ENCODE data around the gene ALKBH2.
"Not testable (repeated sequence)": the region's sequence is repeated elsewhere in the genome, so short reads cannot be mapped to it uniquely, and the experiment has no call there.

The ALKBH2 gene

DNA sequence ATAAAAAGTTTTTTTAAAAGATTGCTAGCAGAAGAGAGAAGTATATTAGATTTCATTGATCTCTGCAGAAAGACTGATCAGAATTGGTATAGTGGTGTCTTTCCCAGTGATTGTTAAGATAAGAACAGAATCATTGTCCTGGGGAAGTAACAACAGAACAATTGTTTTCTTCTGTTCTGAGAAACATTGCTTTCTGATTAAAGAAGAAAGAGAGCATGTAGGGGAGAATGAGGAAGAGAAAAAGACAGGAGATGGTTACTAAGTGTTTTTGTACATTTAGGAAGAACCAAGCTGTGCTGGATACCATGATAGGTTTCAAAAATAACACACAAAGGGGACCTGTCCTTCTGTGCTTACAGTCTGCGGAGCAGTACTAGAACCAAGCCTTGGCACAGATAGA is 35.9 kb downstream of the ALKBH2 start:
- no peak overlapping the region for H2BK120ac ChIP-seq (ENCODE audit: insufficient read depth, low read length, poor library complexity)
- no peak overlapping the region for H4K12ac ChIP-seq (ENCODE audit: low read depth, low read length)
- H3K4me2 ChIP-seq (ENCODE audit: low read length): no peak overlapping the region
- H2BK12ac ChIP-seq (ENCODE audit: low read length): no peak overlapping the region
- no peak overlapping the region for H4K8ac ChIP-seq (ENCODE audit: low read depth, low read length)
- H3K9ac ChIP-seq (ENCODE audit: low read length): no peak overlapping the region
- no peak overlapping the region for H3K18ac ChIP-seq (ENCODE audit: low read length)
- H2AK5ac ChIP-seq (ENCODE audit: low read length): no peak overlapping the region
- no peak overlapping the region for H3K4me3 ChIP-seq (ENCODE audit: low read depth, low read length)
- no peak overlapping the region for H3K4ac ChIP-seq (ENCODE audit: low read depth, low read length)
- no peak overlapping the region for H3K27ac ChIP-seq (ENCODE audit: low read depth, low read length)
- no peak overlapping the region for H3K14ac ChIP-seq (ENCODE audit: low read length)
- no peak overlapping the region for H2BK5ac ChIP-seq (ENCODE audit: low read depth, low read length, poor library complexity)
- H4K91ac ChIP-seq (ENCODE audit: low read depth, low read length): no peak overlapping the region
- no peaks in the 10 kb centered on the region for H3K9me3 ChIP-seq (ENCODE audit: insufficient read depth, low read depth, low read length)
- H3K79me2 ChIP-seq (ENCODE audit: control insufficient read depth, insufficient read depth, low read length, poor library complexity): peaks cover 5% of the 10 kb centered on the region
- H2AFZ ChIP-seq (ENCODE audit: insufficient read depth, low read length, poor library complexity): no peak overlapping the region
- H3K36me3 ChIP-seq (ENCODE audit: control insufficient read depth in 1 of 2, insufficient read depth in 2 of 2, low read length in 2 of 2): peaks cover 4 to 5% of the 10 kb centered on the region in 2 experiments
- WGBS (ENCODE audit: extremely low coverage, insufficient coverage, insufficient read length): no CpG with 5 or more reads among the region's 1 CpG
- H3K4me1 ChIP-seq (ENCODE audit: control insufficient read depth in 1 of 2, insufficient read depth in 2 of 2, low read length in 2 of 2): peaks cover 6% of the 10 kb centered on the region in 2 experiments
- no peak for DNase-seq
- peaks cover 5% of the 10 kb centered on the region for H3K79me1 ChIP-seq (ENCODE audit: low read length)
- no peak overlapping the region for H3K23ac ChIP-seq (ENCODE audit: low read length)
- no peaks in the 10 kb centered on the region for H3K27me3 ChIP-seq (ENCODE audit: insufficient read depth, low read length)

DNA sequence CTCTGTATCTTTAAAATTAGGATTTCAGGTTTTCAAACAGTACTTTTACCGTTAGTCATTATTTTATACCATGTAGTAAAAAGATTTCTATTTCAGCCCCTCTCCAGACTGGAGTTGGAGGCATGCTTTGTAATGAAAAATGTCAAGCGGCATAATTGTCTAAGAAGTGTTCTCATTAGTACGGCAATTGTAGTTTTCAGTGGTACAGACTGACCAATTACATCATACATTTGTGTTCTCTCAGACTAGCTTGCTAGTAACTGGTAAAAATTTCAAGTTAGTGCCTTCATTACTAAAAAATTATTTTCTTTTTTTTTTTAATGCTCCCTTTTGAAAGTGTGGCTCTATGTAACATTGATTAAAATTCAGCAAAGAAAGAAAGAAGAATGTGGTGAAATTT is 36.4 kb downstream of the ALKBH2 start:
- Histone ChIP-seq H3K4me2 (ENCODE audit: low read length) (no peak overlapping the region), H2BK12ac (ENCODE audit: low read length) (no peak overlapping the region), H3K23ac (ENCODE audit: low read length) (no peak overlapping the region), H3K79me1 (ENCODE audit: low read length) (peaks cover 5% of the 10 kb centered on the region), H3K27ac (ENCODE audit: low read depth, low read length) (no peak overlapping the region), H3K18ac (ENCODE audit: low read length) (no peak overlapping the region), H4K91ac (ENCODE audit: low read depth, low read length) (no peak overlapping the region), H4K8ac (ENCODE audit: low read depth, low read length) (no peak overlapping the region), H4K12ac (ENCODE audit: low read depth, low read length) (no peak overlapping the region), H2BK5ac (ENCODE audit: low read depth, low read length, poor library complexity) (no peak overlapping the region), H3K9me3 (ENCODE audit: insufficient read depth, low read depth, low read length) (no peaks in the 10 kb centered on the region), H3K79me2 (ENCODE audit: control insufficient read depth, insufficient read depth, low read length, poor library complexity) (peaks cover 5% of the 10 kb centered on the region), H3K4me3 (ENCODE audit: low read depth, low read length) (no peak overlapping the region), H2AK5ac (ENCODE audit: low read length) (no peak overlapping the region), H3K9ac (ENCODE audit: low read length) (no peak overlapping the region), H2BK120ac (ENCODE audit: insufficient read depth, low read length, poor library complexity) (no peak overlapping the region), H3K36me3 (ENCODE audit: control insufficient read depth in 1 of 2, insufficient read depth in 2 of 2, low read length in 2 of 2) (peaks cover 4 to 5% of the 10 kb centered on the region in 2 experiments), H2AFZ (ENCODE audit: insufficient read depth, low read length, poor library complexity) (no peak overlapping the region), H3K14ac (ENCODE audit: low read length) (no peak overlapping the region), H3K27me3 (ENCODE audit: insufficient read depth, low read length) (no peaks in the 10 kb centered on the region), H3K4me1 (ENCODE audit: control insufficient read depth in 1 of 2, insufficient read depth in 2 of 2, low read length in 2 of 2) (peaks cover 6% of the 10 kb centered on the region in 2 experiments), H3K4ac (ENCODE audit: low read depth, low read length) (no peak overlapping the region)
- no peak for DNase-seq
- WGBS (ENCODE audit: extremely low coverage, insufficient coverage, insufficient read length): no CpG with 5 or more reads among the region's 3 CpGs

- Histone ChIP-seq H2BK120ac (ENCODE audit: insufficient read depth, low read length, poor library complexity) (no peak overlapping the region), H3K36me3 (ENCODE audit: control insufficient read depth in 1 of 2, insufficient read depth in 2 of 2, low read length in 2 of 2) (peaks cover 2 to 3% of the 10 kb centered on the region in 2 experiments), H3K9me3 (ENCODE audit: insufficient read depth, low read depth, low read length) (no peaks in the 10 kb centered on the region), H3K4me3 (ENCODE audit: low read depth, low read length) (no peak overlapping the region), H2BK5ac (ENCODE audit: low read depth, low read length, poor library complexity) (no peak overlapping the region), H2BK12ac (ENCODE audit: low read length) (no peak overlapping the region), H3K27me3 (ENCODE audit: insufficient read depth, low read length) (no peaks in the 10 kb centered on the region), H4K8ac (ENCODE audit: low read depth, low read length) (no peak overlapping the region), H3K4me1 (ENCODE audit: control insufficient read depth in 1 of 2, insufficient read depth in 2 of 2, low read length in 2 of 2) (peaks cover 6% of the 10 kb centered on the region in 2 experiments), H3K9ac (ENCODE audit: low read length) (no peak overlapping the region), H3K18ac (ENCODE audit: low read length) (no peak overlapping the region), H3K27ac (ENCODE audit: low read depth, low read length) (no peak overlapping the region), H3K23ac (ENCODE audit: low read length) (no peak overlapping the region), H3K14ac (ENCODE audit: low read length) (no peak overlapping the region), H3K4me2 (ENCODE audit: low read length) (no peak overlapping the region), H3K79me2 (ENCODE audit: control insufficient read depth, insufficient read depth, low read length, poor library complexity) (peaks cover 5% of the 10 kb centered on the region), H2AK5ac (ENCODE audit: low read length) (no peak overlapping the region), H3K4ac (ENCODE audit: low read depth, low read length) (no peak overlapping the region), H3K79me1 (ENCODE audit: low read length) (peaks cover 5% of the 10 kb centered on the region), H4K91ac (ENCODE audit: low read depth, low read length) (no peak overlapping the region), H4K12ac (ENCODE audit: low read depth, low read length) (no peak overlapping the region), H2AFZ (ENCODE audit: insufficient read depth, low read length, poor library complexity) (no peak overlapping the region)
- no peak for DNase-seq
These were observed 38.8 kb downstream of the ALKBH2 start for GRCh38 chr12:109054520-109054919.

DNA sequence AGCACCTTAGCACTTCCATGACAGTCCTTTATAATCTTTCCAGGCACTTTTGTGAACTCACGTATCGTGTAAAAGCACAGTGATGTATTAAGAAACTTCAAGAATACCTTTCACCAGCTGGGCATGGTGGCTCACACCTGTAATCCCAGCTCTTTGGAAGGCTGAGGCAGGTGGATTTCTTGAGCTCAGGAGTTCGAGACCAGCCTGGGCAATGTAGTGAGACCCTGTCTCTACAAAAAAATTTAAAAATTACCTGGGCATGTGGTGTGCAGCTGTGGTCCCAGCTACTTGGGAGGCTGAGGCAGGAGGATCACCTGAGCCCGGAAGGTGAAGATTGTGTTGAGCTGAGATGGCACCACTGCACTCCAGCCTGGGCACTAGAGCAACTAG is 39.2 kb downstream of the ALKBH2 start:
- H3K14ac ChIP-seq (ENCODE audit: low read length); H3K79me1 ChIP-seq (ENCODE audit: low read length); H3K9ac ChIP-seq (ENCODE audit: low read length); H2BK120ac ChIP-seq (ENCODE audit: insufficient read depth, low read length, poor library complexity); H3K27me3 ChIP-seq (ENCODE audit: insufficient read depth, low read length); H2AFZ ChIP-seq (ENCODE audit: insufficient read depth, low read length, poor library complexity); H3K4ac ChIP-seq (ENCODE audit: low read depth, low read length); H4K91ac ChIP-seq (ENCODE audit: low read depth, low read length); H3K4me3 ChIP-seq (ENCODE audit: low read depth, low read length); H3K27ac ChIP-seq (ENCODE audit: low read depth, low read length); H4K12ac ChIP-seq (ENCODE audit: low read depth, low read length); H2BK5ac ChIP-seq (ENCODE audit: low read depth, low read length, poor library complexity); H3K23ac ChIP-seq (ENCODE audit: low read length); DNase-seq; H3K4me1 ChIP-seq (ENCODE audit: control insufficient read depth in 1 of 2, insufficient read depth in 2 of 2, low read length in 2 of 2); H3K18ac ChIP-seq (ENCODE audit: low read length); H4K8ac ChIP-seq (ENCODE audit: low read depth, low read length); H3K36me3 ChIP-seq (ENCODE audit: control insufficient read depth in 1 of 2, insufficient read depth in 2 of 2, low read length in 2 of 2); H3K9me3 ChIP-seq (ENCODE audit: insufficient read depth, low read depth, low read length); H2BK12ac ChIP-seq (ENCODE audit: low read length); H2AK5ac ChIP-seq (ENCODE audit: low read length); H3K4me2 ChIP-seq (ENCODE audit: low read length); H3K79me2 ChIP-seq (ENCODE audit: control insufficient read depth, insufficient read depth, low read length, poor library complexity): not testable (repeated sequence)
- WGBS (ENCODE audit: extremely low coverage, insufficient coverage, insufficient read length): no CpG with 5 or more reads among the region's 4 CpGs

Measured in trophoblast cell (in vitro differentiated cells and primary cell).